BE2C (cell line): ENCODE measurements around the gene CYFIP1.

ENCODE experiments used
- DNase-seq: peaks from one replicate; pipeline ENCODE4 v3.0.0-alpha.2; 2020
- H3K27me3 ChIP-seq: fragments of 250-450 bp; sonication (Bioruptor Pico); 2 replicates; pipeline ENCODE4 v1.5.1; 2020; ENCODE audit warnings: mild to moderate bottlenecking
- H3K36me3 ChIP-seq: fragments of 250-450 bp; sonication (Bioruptor Pico); 2 replicates; pipeline ENCODE4 v1.5.1; 2020; ENCODE audit warnings: mild to moderate bottlenecking
- H3K4me1 ChIP-seq: fragments of 250-450 bp; sonication (Bioruptor Pico); 2 replicates; pipeline ENCODE4 v1.5.1; 2020
- H3K4me3 ChIP-seq: 2 replicates; pipeline ENCODE4 v1.5.1; 2011; ENCODE audit warnings: low read depth, low read length
- H3K9me3 ChIP-seq: fragments of 250-450 bp; sonication (Bioruptor Pico); 2 replicates; pipeline ENCODE4 v1.5.1; 2020
- CTCF ChIP-seq: IDR thresholded peaks from 2 replicates; pipeline ENCODE4 v1.5.1; 2012; ENCODE audit warnings: mild to moderate bottlenecking, low read depth, low read length

The CYFIP1 gene

GRCh38 chr15:22918056-22918455, 62.1 kb downstream of the CYFIP1 start:
- DNase-seq: no peak
- no peak for TF ChIP-seq CTCF
- no peaks in the 10 kb centered on the region for H3K9me3 ChIP-seq
- no peaks in the 10 kb centered on the region for H3K27me3 ChIP-seq
- no peak overlapping the region for H3K4me3 ChIP-seq
- peaks cover 14% of the 10 kb centered on the region for H3K36me3 ChIP-seq
- H3K4me1 ChIP-seq: no peaks in the 10 kb centered on the region

GRCh38 chr15:22917556-22917955, 62.6 kb downstream of the CYFIP1 start:
- TF ChIP-seq CTCF: no peak
- H3K36me3 ChIP-seq: peaks cover 14% of the 10 kb centered on the region
- no peaks in the 10 kb centered on the region for H3K4me1 ChIP-seq
- H3K9me3 ChIP-seq: no peaks in the 10 kb centered on the region
- H3K4me3 ChIP-seq: no peak overlapping the region
- DNase-seq: no peak
- no peaks in the 10 kb centered on the region for H3K27me3 ChIP-seq

- H3K4me3 ChIP-seq: no peak overlapping the region
- no peaks in the 10 kb centered on the region for H3K9me3 ChIP-seq
- no peaks in the 10 kb centered on the region for H3K27me3 ChIP-seq
- TF ChIP-seq CTCF: no peak
- H3K4me1 ChIP-seq: no peaks in the 10 kb centered on the region
- DNase-seq: no peak
- H3K36me3 ChIP-seq: peaks cover 14% of the 10 kb centered on the region
These were observed 63.4 kb downstream of the CYFIP1 start for GRCh38 chr15:22916606-22917350.

GRCh38 chr15:22915866-22916515, 64.2 kb downstream of the CYFIP1 start:
- no peaks in the 10 kb centered on the region for H3K27me3 ChIP-seq
- DNase-seq: no peak
- H3K36me3 ChIP-seq: peaks cover 20% of the 10 kb centered on the region
- H3K9me3 ChIP-seq: no peaks in the 10 kb centered on the region
- no peak overlapping the region for H3K4me3 ChIP-seq
- TF ChIP-seq CTCF: no peak
- H3K4me1 ChIP-seq: no peaks in the 10 kb centered on the region

GRCh38 chr15:22913646-22914380, 66.4 kb downstream of the CYFIP1 start:
- peaks cover 34% of the 10 kb centered on the region for H3K36me3 ChIP-seq
- no peaks in the 10 kb centered on the region for H3K4me1 ChIP-seq
- no peak overlapping the region for H3K4me3 ChIP-seq
- no peak for DNase-seq
- no peaks in the 10 kb centered on the region for H3K27me3 ChIP-seq
- no peak for TF ChIP-seq CTCF
- H3K9me3 ChIP-seq: no peaks in the 10 kb centered on the region
